TTC549 (cell line): ENCODE data around the gene SLC43A1.

Source experiments
- FAIRE-seq: peaks from 2 replicates; lab custom pipeline; 2012; peaks lifted over from hg19 to GRCh38; lab: Jason Lieb, UNC

SLC43A1 gene

GRCh38 chr11:57479021-57479663 lies 36.4 kb downstream of the SLC43A1 start:
- no peak for FAIRE-seq

GRCh38 chr11:57477507-57478189 lies 37.9 kb downstream of the SLC43A1 start:
- no peak for FAIRE-seq

GRCh38 chr11:57476757-57477506 lies 38.6 kb downstream of the SLC43A1 start:
- FAIRE-seq, result no peak

DNA sequence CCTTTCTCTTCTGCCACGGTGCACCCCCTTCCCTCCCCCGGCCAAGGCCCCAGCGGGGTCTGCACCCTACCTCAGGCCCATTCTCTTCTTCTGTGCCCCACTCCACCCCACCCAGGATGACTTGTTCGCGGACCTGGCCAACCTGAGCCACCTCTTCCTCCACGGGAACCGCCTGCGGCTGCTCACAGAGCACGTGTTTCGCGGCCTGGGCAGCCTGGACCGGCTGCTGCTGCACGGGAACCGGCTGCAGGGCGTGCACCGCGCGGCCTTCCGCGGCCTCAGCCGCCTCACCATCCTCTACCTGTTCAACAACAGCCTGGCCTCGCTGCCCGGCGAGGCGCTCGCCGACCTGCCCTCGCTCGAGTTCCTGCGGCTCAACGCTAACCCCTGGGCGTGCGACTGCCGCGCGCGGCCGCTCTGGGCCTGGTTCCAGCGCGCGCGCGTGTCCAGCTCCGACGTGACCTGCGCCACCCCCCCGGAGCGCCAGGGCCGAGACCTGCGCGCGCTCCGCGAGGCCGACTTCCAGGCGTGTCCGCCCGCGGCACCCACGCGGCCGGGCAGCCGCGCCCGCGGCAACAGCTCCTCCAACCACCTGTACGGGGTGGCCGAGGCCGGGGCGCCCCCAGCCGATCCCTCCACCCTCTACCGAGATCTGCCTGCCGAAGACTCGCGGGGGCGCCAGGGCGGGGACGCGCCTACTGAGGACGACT lies 39.3 kb downstream of the SLC43A1 start:
- FAIRE-seq, result no peak

DNA sequence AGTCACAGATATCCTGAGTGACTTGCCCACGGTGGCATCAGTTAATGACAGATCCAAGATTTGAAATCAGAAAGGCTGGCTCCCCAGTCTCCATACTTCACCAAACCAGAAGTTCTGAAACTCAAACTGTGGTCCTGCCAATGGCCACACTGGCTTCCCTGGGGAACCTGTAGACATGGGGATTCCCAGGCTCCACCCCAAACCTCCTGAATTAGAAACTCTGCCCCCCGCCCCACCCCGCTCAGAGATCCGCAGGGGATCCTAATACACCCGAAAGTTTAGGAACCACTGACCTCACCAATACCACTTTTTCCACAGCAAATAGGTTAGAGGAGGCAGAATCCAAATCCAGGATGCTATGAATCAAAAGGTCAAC lies 39.8 kb downstream of the SLC43A1 start:
- no peak for FAIRE-seq

DNA sequence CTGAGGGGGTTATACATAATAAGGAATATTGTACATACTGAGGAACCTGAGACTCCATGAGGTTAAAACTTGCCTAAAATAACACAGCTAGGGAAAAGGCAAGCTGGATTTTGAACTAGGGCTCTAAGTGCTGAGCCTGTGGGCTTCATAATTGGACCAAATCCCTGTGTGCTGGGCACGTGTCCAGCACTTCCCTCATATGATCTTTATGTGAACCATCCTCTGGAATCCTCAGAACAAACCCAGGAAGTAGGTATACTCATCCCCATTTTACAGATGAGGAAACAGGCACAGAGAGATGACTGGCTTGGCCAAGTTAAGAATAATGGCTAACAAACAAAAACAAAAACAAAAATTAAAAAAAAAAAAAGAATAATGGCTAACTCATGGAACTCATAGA lies 40.3 kb downstream of the SLC43A1 start:
- no peak for FAIRE-seq

DNA sequence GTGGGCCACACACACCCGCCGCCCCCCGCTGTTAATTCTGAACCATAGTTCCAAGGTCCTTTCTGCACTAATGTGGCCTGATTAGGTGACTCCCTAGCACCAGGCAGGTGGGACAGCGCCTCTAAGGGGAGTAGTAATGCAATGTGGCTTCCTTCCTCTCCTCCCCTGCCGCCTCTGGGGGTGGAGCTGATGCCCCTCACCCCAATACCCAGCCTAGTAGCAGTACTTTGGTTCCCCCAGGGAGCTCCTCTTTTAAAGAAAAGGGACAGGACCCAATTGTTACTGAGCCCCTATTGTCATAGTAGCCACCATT lies 40.7 kb downstream of the SLC43A1 start:
- FAIRE-seq, result no peak

DNA sequence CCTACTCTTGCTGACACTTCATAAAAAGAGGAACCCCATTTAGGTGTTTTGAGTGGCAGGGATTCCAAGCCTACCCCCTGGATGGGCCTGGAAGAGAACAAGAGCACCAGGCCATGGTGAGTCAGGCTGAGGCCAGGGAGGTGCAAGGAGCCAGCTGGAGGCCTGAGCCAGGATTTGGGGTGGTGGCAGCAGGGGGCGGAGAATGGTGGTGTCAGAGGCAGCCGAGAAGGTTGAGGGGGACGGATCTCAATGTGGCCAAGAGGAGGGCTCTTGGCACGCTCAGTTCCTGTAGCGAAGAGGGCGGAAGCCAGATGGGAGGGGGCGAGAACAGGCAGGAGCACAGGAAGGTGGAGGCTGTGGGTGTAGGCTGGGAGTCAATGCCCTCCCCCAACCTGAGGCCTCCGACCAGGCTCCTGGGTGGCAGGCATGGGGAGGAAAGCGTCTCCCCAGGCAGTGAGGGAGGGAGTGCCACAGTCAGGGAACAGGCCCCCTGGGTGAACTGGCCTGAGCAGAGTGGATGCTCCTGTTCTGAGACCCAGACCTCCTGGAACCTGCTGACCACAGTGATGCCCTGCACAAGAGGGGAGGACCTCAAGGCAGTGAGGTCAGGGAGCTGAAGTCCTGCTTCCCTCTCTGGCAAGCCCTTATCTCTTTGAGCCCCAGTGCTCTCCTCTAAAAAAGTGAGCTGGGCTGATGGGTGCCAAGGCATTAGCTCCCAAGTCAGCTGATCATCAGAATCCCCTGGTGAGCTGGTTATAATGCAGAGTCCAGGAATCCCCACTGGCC lies 41.3 kb downstream of the SLC43A1 start:
- no peak for FAIRE-seq

- FAIRE-seq, result no peak
Measured at GRCh38 chr11:57473285-57473841, 42.1 kb downstream of the SLC43A1 start.

DNA sequence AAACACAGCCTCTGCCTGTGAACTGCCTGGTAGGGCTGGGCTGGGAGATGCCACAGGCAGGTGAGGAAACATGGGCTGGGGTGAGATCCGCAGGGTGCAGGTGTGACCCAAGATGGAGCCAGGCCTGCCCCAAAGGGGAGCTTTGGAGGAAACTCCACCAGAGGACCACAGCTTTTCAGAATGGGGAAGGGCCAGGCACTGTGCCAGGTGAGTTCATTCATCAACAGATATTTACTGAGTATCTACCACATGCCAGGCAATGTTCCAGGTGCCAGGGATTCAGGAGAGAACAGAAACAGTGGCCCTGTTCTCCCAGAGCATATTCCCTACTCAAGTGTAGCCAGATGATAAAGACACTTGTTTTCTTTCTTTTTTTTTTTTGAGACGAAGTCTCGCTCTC lies 44.0 kb downstream of the SLC43A1 start:
- FAIRE-seq, result no peak

DNA sequence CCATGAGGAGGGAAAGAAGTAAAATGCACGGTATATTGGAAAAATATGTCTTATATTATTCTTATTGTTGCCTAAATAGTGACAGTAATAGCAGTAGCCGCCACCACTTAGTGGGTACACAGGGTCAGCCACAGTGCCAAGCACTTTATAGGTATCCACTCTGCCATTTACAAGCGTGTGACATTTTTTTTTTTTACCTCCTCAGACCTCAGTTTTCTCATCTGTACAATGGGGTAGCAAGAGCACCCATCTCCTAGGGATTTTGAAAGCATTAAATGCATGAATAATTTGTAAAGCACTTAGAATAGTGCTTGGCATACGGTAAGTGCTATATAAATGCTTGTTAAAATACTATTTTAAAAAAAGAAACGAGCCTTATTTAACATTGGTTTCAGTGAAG lies 46.2 kb downstream of the SLC43A1 start:
- no peak for FAIRE-seq

DNA sequence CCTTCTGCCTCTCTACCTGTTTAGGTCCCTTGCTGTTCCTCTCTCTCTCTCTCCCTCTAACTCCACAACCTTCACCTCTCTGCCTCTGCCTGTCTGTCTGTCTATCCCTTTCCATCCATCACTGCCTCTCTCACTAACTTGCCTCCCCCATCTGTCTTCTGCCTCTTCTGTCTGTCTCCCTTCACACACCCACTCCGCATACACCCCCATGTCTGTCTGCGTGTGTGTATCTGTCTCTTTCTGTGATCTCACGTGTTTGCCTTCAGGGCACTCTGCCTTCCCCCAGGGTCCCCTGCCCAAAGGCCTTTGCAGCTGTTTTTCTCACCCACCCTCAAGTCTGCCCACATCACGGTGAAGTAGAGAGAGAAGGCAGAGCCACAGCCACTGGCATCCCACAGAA lies 47.2 kb downstream of the SLC43A1 start:
- FAIRE-seq, result no peak

GRCh38 chr11:57467508-57468157 lies 47.9 kb downstream of the SLC43A1 start:
- FAIRE-seq, result no peak

- no peak for FAIRE-seq
Measured at GRCh38 chr11:57466680-57467079, 48.8 kb downstream of the SLC43A1 start.

DNA sequence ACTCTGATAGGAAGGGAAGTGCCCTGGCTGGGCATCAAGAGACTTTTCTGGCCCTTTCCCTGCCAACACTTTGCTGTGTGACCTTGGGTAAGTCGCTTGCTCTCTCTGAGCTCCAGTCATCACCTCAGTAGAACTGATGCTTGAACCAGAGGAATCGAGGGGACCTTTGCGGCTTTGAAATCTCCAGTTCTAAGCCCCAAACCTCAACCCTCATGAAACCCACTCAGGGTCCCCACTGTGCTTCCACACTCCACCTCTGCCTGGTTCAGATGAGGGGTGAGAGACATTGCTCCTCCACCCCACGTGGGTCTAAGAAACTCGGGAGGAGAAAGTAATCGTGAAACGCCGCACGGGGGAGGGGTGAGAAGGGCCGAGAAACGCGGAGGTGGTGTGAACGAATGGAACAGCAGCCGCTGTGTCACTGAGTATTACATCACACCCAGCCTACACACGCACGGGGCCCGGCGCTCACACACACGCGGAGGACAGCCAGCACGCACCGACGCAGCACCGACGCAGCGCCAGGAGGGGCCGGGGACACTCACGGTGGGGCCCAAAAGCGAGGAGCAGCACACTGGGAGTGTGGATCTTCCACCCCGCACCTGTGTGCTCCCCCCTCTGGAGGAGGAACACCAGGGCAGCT lies 50.8 kb downstream of the SLC43A1 start:
- FAIRE-seq, result no peak

DNA sequence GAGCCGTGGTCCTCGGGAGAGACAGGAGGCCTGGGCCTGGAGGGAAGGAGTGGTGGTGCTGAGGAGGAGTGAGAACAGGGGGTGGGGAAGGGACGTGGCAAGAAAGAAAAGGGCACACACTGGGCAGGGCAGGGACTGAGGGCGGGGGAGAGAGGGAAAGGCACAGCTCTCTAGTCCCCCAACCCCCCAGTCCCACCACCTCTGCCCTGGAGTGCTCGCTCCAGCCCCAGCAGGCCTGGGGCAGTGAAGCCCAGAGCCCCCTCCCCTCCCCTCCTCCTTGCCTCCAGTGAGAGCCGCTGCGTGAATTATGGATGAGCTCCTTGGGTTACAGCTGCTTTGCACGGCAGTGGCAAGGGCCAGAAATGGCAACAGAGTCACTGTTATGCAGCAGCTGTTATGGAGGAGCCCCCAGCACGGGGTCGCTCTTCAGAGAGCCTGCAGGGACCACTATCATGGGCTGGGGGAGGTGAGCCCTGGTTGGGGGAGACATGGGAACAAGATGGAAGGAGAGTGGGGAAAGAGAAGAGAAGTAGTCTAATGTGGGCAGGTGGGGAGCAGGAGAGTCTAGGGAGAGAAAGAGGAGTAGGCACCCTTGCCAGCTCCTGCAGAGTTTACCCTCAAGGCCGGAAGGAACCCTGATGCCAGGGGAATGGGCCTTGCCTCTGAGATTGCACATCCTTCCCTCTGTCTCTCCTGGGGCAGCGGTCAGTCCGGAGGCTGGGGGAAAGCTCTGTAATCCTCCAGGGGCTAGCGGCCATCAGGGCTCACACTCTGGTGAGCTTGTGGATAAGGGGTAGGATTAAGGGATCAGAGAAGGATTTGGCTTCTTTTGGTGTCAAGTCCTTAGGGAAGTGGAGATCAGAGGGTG lies 51.6 kb downstream of the SLC43A1 start:
- FAIRE-seq, result no peak

DNA sequence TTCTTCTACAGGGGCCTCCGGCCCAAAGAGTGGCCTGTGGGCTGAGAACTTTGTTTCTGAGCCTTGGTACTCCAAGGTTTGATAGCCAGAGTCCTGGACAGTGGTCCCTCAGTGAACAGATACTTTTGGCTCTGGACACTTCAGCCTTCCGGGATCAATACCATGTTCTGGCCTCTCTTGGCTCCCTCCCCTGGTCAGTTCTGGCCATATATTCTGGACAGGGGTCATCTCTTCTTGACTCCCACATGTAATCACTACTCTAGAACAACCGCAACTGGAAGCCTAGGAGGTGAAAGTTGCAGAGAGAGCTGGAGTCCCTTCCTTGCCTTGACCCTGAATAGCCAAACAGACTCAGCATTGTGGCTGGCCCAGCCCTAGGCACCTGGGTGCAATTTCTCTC lies 52.9 kb downstream of the SLC43A1 start:
- FAIRE-seq, result no peak

DNA sequence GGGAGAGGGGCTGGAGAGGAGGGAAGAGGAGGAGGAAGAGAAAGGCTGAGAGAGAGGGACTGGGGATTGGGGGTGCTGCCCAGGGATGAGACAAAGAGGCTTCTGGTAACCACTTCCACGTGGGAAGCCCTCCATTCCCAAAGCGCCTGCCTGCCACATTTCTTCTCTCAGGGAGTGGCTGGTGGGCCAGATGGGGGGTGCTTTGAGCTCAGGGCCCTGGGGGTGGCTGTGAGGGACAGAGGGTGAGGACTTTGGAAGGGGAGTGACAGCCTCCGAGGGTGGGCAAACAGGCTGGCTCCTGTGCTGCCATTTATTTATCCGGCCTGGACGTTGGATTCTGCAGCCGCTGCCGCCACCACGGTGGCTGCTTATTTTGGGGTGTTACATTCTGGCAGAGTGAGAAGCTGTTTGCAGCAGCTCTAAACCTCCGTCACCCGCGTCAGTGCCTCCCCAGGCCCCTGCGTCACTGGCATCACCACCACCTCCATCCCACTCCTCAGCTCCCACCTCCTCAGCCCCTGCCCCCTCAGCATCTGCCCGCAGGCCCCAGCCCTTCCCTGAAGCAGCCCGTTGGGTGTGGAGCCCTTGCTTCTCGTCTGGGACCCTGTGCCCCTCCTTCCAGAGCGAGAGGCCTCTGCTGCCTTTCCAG lies 53.5 kb downstream of the SLC43A1 start:
- FAIRE-seq, result no peak
